ENCODE data around the gene ZNF214.
"Not testable (repeated sequence)": the region's sequence is repeated elsewhere in the genome, so short reads cannot be mapped to it uniquely, and the experiment has no call there.

ZNF214 gene

DNA sequence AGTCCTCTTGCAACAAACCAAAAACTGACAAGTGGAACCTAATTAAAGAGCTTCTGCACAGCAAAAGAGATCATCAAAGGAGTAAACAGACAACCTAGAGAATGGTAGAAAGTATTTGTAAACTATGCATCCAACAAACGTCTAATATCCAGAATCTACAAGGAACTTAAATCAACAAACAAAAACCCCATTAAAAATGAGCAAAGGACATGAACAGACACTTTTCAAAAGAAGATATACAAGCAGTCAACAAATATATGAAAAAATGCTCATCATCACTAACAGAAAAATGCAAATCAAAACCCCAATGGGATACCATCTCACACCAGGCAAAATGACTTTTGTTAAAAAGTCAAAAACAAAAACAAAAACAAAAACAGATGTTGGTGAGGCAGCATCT lies 33.7 kb downstream of the ZNF214 start:
- DNase-seq: no peak

- no peak for DNase-seq
Observed at GRCh38 chr11:6979365-6979764, 40.8 kb downstream of the ZNF214 start.

- DNase-seq: not testable (repeated sequence)
Observed at GRCh38 chr11:6969854-6970253, 50.3 kb downstream of the ZNF214 start.

- DNase-seq: no peak
Observed at GRCh38 chr11:6968816-6969215, 51.3 kb downstream of the ZNF214 start.

DNA sequence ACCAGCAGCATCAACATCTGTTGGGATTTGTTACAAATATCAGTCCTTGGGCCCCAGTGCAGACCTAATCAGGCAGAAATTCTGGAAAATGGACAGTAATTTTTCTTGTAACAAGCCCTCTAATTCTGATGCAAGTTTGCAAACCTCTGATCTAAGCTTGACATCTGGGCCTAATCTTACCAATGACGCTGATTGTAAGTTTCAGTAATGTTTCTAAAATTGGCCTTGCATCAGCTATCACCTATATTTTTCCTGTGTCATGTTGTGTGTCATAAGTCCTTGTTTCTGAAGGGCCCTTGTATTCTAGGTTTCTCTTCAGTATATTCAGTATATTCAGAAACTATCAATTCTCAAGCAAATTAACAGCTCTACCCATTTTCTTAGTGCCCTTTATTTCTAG lies 57.5 kb downstream of the ZNF214 start:
- DNase-seq: no peak

DNA sequence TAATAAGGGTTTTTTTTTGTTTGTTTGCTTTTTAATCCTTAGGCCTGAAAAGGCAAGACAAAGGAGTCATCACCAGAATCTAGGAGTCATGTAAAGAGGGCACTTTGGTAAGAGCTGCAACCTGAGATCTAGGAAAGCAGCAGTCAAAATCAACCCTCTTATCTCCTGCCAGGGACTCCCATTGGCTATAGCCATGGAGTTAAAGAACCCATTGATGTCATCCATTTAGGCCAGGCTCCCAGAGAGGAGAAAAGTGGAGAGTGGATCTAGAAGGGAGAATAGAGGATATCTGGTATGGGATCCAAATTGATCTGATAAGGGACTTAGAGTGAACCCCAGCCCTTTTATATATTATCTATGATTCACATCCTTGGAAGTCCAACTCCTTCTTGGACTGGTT lies 58.0 kb downstream of the ZNF214 start:
- DNase-seq: no peak

- not testable (repeated sequence) for DNase-seq
Observed at GRCh38 chr11:6954248-6954647, 65.9 kb downstream of the ZNF214 start.
